CD4-positive, alpha-beta T cell treated with Interleukin-1 beta for 1 hour (primary cell): ENCODE results near the gene PRELID2.
"Not testable (repeated sequence)": the region's sequence is repeated elsewhere in the genome, so short reads cannot be mapped to it uniquely, and the experiment has no call there.

ENCODE experiments used
- DNase-seq, 2 donors: peaks; one replicate each; pipeline ENCODE4 v3.0.0-alpha.2; 2020 to 2022

Gene PRELID2

GRCh38 chr5:145738227-145738626 is 96.9 kb downstream of the PRELID2 start:
- DNase-seq, result no peak

- no peak for DNase-seq
These were observed 97.6 kb downstream of the PRELID2 start for GRCh38 chr5:145737578-145737977.

- not testable (repeated sequence) for DNase-seq
These were observed 105.2 kb downstream of the PRELID2 start for GRCh38 chr5:145729956-145730355.

- no peak for DNase-seq
These were observed 111.6 kb downstream of the PRELID2 start for GRCh38 chr5:145723516-145723915.

- no peak for DNase-seq
These were observed 116.2 kb downstream of the PRELID2 start for GRCh38 chr5:145718956-145719355.

- DNase-seq, result no peak
These were observed 119.7 kb downstream of the PRELID2 start for GRCh38 chr5:145715412-145715811.

GRCh38 chr5:145712245-145712644 is 122.9 kb downstream of the PRELID2 start:
- no peak for DNase-seq

GRCh38 chr5:145711417-145711816 is 123.7 kb downstream of the PRELID2 start:
- no peak for DNase-seq
